LNCaP clone FGC (cell line): Measurements from ENCODE around the gene CHST8.

Experiments
- DNase-seq: peaks from one replicate; pipeline ENCODE4 v3.0.0-alpha.2; 2011; ENCODE audit warnings: low read depth
- H3K4me3 ChIP-seq: 2 replicates; pipeline ENCODE4 v1.5.1; 2011; ENCODE audit warnings: mild to moderate bottlenecking, low read depth, low read length, control low read depth
- CTCF ChIP-seq: IDR thresholded peaks from 2 replicates; pipeline ENCODE4 v1.5.1; 2012; ENCODE audit warnings: mild to moderate bottlenecking; ENCODE audit not compliant: control insufficient read depth, insufficient read depth; ENCODE audit errors: extremely low read depth

Gene CHST8

GRCh38 chr19:33630880-33631608, 9.3 kb downstream of the CHST8 start:
- no peak overlapping the region for H3K4me3 ChIP-seq
- DNase-seq, result no peak
- TF ChIP-seq CTCF, result no peak

GRCh38 chr19:33631609-33631973, 9.8 kb downstream of the CHST8 start:
- H3K4me3 ChIP-seq, result no peak overlapping the region
- TF ChIP-seq CTCF, result no peak
- DNase-seq, result no peak

GRCh38 chr19:33634361-33635091, 12.8 kb downstream of the CHST8 start:
- H3K4me3 ChIP-seq, result no peak overlapping the region
- DNase-seq, result no peak
- TF ChIP-seq CTCF, result no peak

GRCh38 chr19:33638167-33639034, 16.6 kb downstream of the CHST8 start:
- no peak for DNase-seq
- no peak overlapping the region for H3K4me3 ChIP-seq
- TF ChIP-seq CTCF, result no peak

GRCh38 chr19:33639035-33639681, 17.4 kb downstream of the CHST8 start:
- no peak overlapping the region for H3K4me3 ChIP-seq
- no peak for DNase-seq
- TF ChIP-seq CTCF, result no peak

- no peak overlapping the region for H3K4me3 ChIP-seq
- DNase-seq, result no peak
- no peak for TF ChIP-seq CTCF
Measured at GRCh38 chr19:33640773-33641172, 19.0 kb downstream of the CHST8 start.
